MCF 10A (cell line): ENCODE measurements around the gene TTC6. TPM values are rescaled to one million over a fixed set of nuclear protein-coding genes. Genes with fewer than 3 reads are reported as not detected.
A peak's percentile ranks its signal among the peaks of the same experiment; 100 is the strongest.

ENCODE experiments used
- BruUV-seq: library from RNA; stranded (reverse); fragments of 400-500 nt; replicated peaks from 2 replicates; lab custom pipeline; 2021; lab: Mats Ljungman, UMichigan
- CTCF ChIA-PET: fragments of 300-600 bp; sonication (Branson Sonifier 250); formaldehyde crosslinking; extraction: SDS; loops from one replicate; lab custom pipeline; 2021; ENCODE audit warnings: antibody characterized with exemption, inconsistent platforms; lab: Yijun Ruan, JAX
- POLR2A ChIA-PET: fragments of 300-600, 350-650 bp; sonication (Branson Sonifier 250); formaldehyde crosslinking; extraction: SDS; loops from one replicate; lab custom pipeline; 2020; ENCODE audit warnings: antibody characterized with exemption, inconsistent platforms; lab: Yijun Ruan, JAX
- DNase-seq: peaks from one replicate; pipeline ENCODE4 v3.0.0-alpha.2; 2018; ENCODE audit not compliant: unreplicated experiment
- H3K27ac Mint-ChIP-seq: one replicate; pipeline ENCODE4 v1.8.0; 2022; ENCODE audit warnings: mild to moderate bottlenecking, low read depth, mixed read lengths; ENCODE audit not compliant: unreplicated experiment
- H3K27me3 Mint-ChIP-seq: one replicate; pipeline ENCODE4 v1.8.0; 2022; ENCODE audit warnings: mixed read lengths; ENCODE audit not compliant: insufficient read depth, unreplicated experiment
- H3K36me3 Mint-ChIP-seq: one replicate; pipeline ENCODE4 v1.8.0; 2022; ENCODE audit warnings: mild to moderate bottlenecking, moderate library complexity, mixed read lengths; ENCODE audit not compliant: insufficient read depth, unreplicated experiment
- H3K4me1 Mint-ChIP-seq: one replicate; pipeline ENCODE4 v1.8.0; 2022; ENCODE audit warnings: mixed read lengths; ENCODE audit not compliant: insufficient read depth, unreplicated experiment
- H3K4me3 Mint-ChIP-seq: one replicate; pipeline ENCODE4 v1.8.0; 2022; ENCODE audit warnings: mild to moderate bottlenecking, moderate library complexity, mixed read lengths; ENCODE audit not compliant: unreplicated experiment
- H3K9me3 Mint-ChIP-seq: one replicate; pipeline ENCODE4 v1.8.0; 2022; ENCODE audit warnings: mixed read lengths; ENCODE audit not compliant: unreplicated experiment
- CTCF ChIP-seq: fragments of 200-600 bp; IDR thresholded peaks from one replicate; pipeline ENCODE4 v1.8.0; 2022; ENCODE audit warnings: antibody characterized with exemption, mild to moderate bottlenecking; ENCODE audit not compliant: unreplicated experiment
- intact Hi-C: fragments of 100-400 bp; cut with micrococcal nuclease; formaldehyde crosslinking; loops from 2 replicates; pipeline ENCODE4 v1.14.1; 2022
- total RNA-seq: library from RNA; stranded (reverse); gene quantifications from 2 replicates; pipeline ENCODE4 v1.2.3, GENCODE V29; 2022

Gene TTC6
- total RNA-seq, 1 experiment from 2014 or later: 0.98 TPM

- BruUV-seq: no TSS peak
- no peaks in the 10 kb centered on the region for H3K4me1 Mint-ChIP-seq
- H3K27ac Mint-ChIP-seq: no peak overlapping the region
- ChIA-PET POLR2A (no interaction called here), CTCF (interaction anchor here (0.6 kb wide), 1 partner anchor 483 kb away, joined by 3 read pairs; no protein-coding TSS in a partner anchor)
- intact Hi-C loops: no loop called here
- TF ChIP-seq CTCF: no peak
- no peaks in the 10 kb centered on the region for H3K36me3 Mint-ChIP-seq
- H3K27me3 Mint-ChIP-seq: no peaks in the 10 kb centered on the region
- DNase-seq: no peak
- no peak overlapping the region for H3K4me3 Mint-ChIP-seq
- no peaks in the 10 kb centered on the region for H3K9me3 Mint-ChIP-seq
Observed at GRCh38 chr14:37559386-37559785, 36.0 kb upstream of the TTC6 start.

- Mint-ChIP-seq H3K27ac (no peak overlapping the region), H3K27me3 (no peaks in the 10 kb centered on the region), H3K36me3 (no peaks in the 10 kb centered on the region), H3K9me3 (no peaks in the 10 kb centered on the region), H3K4me1 (peaks cover 9% of the 10 kb centered on the region), H3K4me3 (no peak overlapping the region)
- intact Hi-C loops: no loop called here
- DNase-seq: no peak
- CTCF ChIA-PET: interaction anchor here (2.4 kb wide), 1 partner anchor 30 kb away, joined by 6 read pairs; no protein-coding TSS in a partner anchor
- no peak for TF ChIP-seq CTCF
- no TSS peak for BruUV-seq
- POLR2A ChIA-PET: no interaction called here
Observed at GRCh38 chr14:37563189-37563588, 32.2 kb upstream of the TTC6 start.

- intact Hi-C loops: no loop called here
- no TSS peak for BruUV-seq
- ChIA-PET CTCF (interaction anchor here (0.6 kb wide), 1 partner anchor 201 kb away, joined by 3 read pairs; no protein-coding TSS in a partner anchor), POLR2A (no interaction called here)
- Mint-ChIP-seq H3K27ac (no peak overlapping the region), H3K9me3 (no peaks in the 10 kb centered on the region), H3K4me1 (peaks cover 9% of the 10 kb centered on the region), H3K36me3 (no peaks in the 10 kb centered on the region), H3K27me3 (no peaks in the 10 kb centered on the region), H3K4me3 (no peak overlapping the region)
- no peak for DNase-seq
- TF ChIP-seq CTCF: no peak
Observed at GRCh38 chr14:37565550-37565949, 29.9 kb upstream of the TTC6 start.

- Mint-ChIP-seq H3K4me1 (peaks cover 9% of the 10 kb centered on the region), H3K9me3 (no peaks in the 10 kb centered on the region), H3K36me3 (no peaks in the 10 kb centered on the region), H3K4me3 (no peak overlapping the region), H3K27me3 (no peaks in the 10 kb centered on the region), H3K27ac (no peak overlapping the region)
- intact Hi-C loops: no loop called here
- ChIA-PET POLR2A (no interaction called here), CTCF (interaction anchor here (0.5 to 0.6 kb wide), 3 partner anchors 123 to 303 kb away, joined by 3 to 4 read pairs (median 4); no protein-coding TSS in a partner anchor)
- BruUV-seq: no TSS peak
- peak; percentile 48 for DNase-seq
- no peak for TF ChIP-seq CTCF
Observed at GRCh38 chr14:37566811-37567371, 28.5 kb upstream of the TTC6 start.
